Bronchial smooth muscle cell (primary cell): ENCODE results near the gene CXCL5. TPM values are rescaled to one million over a fixed set of nuclear protein-coding genes. Genes with fewer than 3 reads are reported as not detected.

Experiments used
- total RNA-seq: library from RNA; depleted of rRNA; stranded (reverse); fragments of >200 nt; gene quantifications from 2 replicates; pipeline ENCODE4 v1.2.1, GENCODE V29; 2014

CXCL5 gene
- total RNA-seq = 0.17 and 0.95 TPM in 2 replicates

DNA sequence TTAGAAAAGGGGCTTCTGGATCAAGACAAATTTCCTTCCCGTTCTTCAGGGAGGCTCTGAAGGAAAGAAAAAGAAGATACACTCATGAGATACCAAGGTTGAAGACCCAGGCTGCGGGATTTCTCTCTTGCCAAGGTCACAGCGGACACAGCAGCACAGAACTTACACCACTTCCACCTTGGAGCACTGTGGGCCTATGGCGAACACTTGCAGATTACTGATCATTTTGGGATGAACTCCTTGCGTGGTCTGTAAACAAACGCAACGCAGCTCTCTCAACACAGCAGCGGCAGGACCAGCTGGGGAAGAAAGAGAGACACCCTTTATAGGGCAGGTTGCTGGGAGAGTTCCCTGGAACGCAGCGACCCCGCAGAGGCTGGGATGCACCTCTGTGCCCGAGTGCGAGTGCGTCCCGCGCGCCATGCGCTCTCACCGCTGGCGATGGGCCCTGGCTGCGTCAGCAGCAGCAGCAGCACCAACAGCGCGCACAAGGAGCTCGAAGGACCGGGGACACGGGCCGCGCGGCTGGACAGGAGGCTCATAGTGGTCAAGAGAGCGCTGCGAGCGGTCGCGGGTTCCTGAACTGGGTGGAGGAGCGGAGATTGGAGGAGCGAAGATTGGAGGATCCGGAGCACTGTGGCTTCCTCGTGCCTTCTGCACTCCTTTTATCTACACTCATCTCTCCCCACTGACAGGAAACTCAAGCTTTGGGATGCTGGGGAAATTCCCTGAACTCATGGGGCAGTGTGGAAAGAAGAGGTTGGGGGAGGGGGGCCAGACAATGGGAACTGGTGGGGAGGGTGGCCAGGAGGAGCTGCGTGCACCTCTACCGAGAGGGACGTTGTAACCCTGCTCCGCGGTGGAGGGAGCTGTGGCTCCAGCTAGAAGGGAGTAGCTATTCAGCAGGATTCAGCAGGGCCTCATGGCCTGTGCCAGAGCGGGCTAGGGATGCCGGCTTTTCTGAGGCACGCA is at the start of gene CXCL5:
Gene CXCL5 (minus strand): TSS at position 638 of the 972 bp plus-strand sequence. CDS start 96 bp downstream, at position 542.

DNA sequence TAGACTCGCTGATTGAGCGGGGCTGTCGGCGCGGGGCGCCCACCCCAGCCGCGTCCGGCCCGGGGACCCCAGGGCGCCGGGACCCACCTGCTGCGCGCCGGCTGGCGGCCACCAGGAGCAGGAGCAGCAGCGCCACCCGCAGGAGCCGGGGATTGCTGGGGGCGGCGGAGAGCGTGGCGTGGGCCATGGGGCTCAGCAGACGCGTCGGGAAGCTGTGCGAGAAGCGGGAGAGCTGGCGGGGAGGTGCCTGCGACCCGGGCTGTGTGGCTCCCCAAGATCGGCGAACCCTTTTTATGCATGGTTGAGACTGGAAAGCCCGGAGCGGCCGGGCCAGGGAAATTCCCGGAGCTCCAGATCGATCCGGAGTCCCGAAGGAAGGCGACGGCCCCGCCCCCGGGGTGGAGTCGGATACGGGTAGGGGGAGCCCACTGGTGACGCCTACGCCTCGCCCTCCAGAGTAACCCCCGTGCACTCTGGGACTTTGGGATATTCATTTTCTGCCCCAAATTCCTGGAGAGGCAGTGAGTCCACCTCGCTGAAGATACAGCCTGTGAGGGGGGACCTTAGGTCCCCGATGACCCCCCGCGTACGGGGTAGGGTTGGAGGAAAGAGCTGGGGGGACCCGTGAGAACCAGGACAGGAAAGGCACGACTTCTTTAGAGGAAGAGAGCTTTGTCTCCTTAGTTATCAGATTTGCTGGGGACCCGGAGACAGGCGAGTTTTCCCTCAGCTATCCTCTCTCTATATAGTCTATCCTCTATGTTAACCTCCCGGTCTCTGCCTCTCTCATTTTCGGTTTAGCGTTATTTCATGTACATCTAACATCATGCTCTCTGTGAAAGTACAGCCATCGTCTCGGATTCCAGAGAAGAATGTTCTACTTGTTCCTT is 40.2 kb upstream of the CXCL5 start, which contains the start of gene CXCL3:
Gene CXCL3 (minus strand): TSS at position 265 of the 890 bp plus-strand sequence. CDS start 78 bp downstream, at position 187.

DNA sequence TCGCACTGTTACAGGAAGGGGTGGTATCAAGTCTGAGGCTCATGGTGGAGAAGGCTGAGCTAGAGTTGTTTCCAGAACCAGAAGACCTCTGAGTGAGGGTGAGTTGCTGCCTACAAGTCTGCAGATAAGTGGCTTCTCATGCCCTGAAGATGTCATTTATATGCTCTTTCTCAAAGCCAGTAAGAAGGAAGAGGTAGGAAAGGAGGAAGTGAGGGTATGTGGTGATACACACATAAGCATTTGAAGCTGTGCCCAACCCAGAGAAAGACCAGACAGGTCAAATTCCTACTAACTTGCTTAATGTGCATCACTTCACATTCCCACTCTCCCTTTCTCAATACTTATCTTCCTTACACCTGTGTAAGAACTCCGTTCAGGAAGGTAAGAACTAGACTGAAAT is 10.4 kb downstream of the CXCL5 start, which contains the start of gene PPBP:
Gene PPBP (minus strand): TSS at position 130 of the 400 bp plus-strand sequence. CDS start 87 bp downstream, at position 43.

Other genes starting within 250 kb of the CXCL5 start
- gene CXCL6, start 162.0 kb downstream of the CXCL5 start, total RNA-seq = 5.0 and 14.3 TPM in 2 replicates
- gene PF4V1, start 145.4 kb downstream of the CXCL5 start, total RNA-seq = 1.9 and 12.0 TPM in 2 replicates
- 1.5 and 27.6 TPM in 2 replicates for gene CXCL1, start 129.3 kb downstream of the CXCL5 start, total RNA-seq
- gene PF4, start 16.6 kb downstream of the CXCL5 start, total RNA-seq = not detected in 2 replicates
- not detected in 2 replicates for gene PPBP, start 10.5 kb downstream of the CXCL5 start, total RNA-seq
- 0.86 and 3.0 TPM in 2 replicates for gene CXCL3, start 40.0 kb upstream of the CXCL5 start, total RNA-seq
- gene CXCL2, start 100.5 kb upstream of the CXCL5 start, total RNA-seq = 2.1 and 3.5 TPM in 2 replicates
- gene MTHFD2L, start 159.4 kb upstream of the CXCL5 start, total RNA-seq = 9.1 and 9.2 TPM in 2 replicates